Superior temporal gyrus (tissue), 1 donor: ENCODE results near the gene HDDC2.

Source experiments
- DNase-seq: peaks from one replicate; pipeline ENCODE4 v3.0.0-alpha.2; 2016; ENCODE audit errors: extremely low spot score

The HDDC2 gene

DNA sequence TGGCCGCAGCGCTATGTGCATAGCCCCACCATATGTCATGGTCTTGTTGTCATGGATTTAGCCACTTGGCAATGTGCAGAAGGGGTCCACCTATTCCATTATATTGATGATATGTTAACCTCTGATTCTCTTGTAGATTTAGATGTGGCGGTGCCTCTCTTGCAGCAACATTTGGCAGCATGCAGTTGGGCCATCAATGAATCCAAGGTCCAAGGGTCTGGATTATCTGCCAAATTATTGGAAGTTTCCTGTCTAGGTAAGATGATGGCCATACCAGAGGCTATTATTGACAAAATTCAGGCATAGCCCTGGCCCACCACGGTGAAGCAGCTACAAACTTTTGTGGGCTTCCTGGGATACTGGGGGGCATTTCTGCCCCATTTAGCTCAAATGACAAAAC is 31.4 kb downstream of the HDDC2 start:
- no peak for DNase-seq

DNA sequence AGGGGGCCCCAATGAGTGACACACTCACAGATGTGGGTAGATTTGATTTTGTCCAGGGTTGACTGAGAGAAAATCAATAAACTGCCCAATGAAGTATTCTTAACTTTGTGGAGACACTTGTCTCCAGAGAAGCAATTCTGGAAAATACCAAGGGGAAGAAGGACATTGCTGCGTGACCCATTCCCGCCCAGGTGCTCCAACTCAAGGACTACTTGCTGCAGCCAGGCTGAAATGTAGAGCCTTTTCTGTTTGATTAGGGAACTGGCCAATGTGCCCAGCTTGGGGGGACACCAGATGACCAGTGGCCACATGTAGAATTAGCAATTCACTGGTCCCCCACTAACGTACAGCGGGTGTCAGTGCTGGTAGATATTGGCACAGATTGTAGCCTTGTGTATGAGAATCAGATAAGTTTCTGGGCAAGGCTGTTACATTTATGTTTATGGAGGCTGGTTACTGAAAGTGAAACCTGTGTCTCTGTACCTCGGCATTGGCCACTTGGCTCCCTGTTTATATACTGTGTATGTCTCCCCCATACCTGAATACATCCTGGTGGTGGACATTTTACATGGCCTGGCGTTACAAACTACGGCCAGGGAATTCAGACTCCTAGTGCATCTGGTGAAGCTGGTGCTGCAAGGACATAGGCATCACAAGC is 32.3 kb downstream of the HDDC2 start:
- DNase-seq = no peak

GRCh38 chr6:125268765-125269164 is 33.0 kb downstream of the HDDC2 start:
- no peak for DNase-seq

GRCh38 chr6:125267806-125268523 is 33.8 kb downstream of the HDDC2 start:
- DNase-seq = no peak

DNA sequence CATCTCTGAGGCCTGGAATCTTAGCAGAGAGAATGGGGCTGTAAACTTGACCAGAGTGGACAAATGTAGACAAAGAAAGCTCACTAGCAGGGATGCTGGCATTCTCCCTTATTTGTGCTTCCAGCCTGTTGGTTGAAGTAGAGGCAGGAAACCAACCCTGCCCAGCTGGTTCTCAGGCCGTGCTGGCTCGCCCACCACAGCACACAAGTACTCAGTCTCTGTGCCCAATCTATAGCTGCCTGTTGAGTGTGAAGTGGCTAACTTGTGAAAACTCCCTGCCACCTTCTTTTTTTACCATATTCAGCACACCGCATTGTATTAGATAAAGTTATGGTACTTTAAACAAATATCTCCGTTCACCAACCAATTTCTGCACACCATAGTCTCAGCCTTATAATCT is 37.3 kb downstream of the HDDC2 start:
- DNase-seq = no peak

GRCh38 chr6:125262016-125263013 is 39.5 kb downstream of the HDDC2 start:
- DNase-seq = no peak

- DNase-seq = no peak
Observed at GRCh38 chr6:125259354-125259736, 42.4 kb downstream of the HDDC2 start.

DNA sequence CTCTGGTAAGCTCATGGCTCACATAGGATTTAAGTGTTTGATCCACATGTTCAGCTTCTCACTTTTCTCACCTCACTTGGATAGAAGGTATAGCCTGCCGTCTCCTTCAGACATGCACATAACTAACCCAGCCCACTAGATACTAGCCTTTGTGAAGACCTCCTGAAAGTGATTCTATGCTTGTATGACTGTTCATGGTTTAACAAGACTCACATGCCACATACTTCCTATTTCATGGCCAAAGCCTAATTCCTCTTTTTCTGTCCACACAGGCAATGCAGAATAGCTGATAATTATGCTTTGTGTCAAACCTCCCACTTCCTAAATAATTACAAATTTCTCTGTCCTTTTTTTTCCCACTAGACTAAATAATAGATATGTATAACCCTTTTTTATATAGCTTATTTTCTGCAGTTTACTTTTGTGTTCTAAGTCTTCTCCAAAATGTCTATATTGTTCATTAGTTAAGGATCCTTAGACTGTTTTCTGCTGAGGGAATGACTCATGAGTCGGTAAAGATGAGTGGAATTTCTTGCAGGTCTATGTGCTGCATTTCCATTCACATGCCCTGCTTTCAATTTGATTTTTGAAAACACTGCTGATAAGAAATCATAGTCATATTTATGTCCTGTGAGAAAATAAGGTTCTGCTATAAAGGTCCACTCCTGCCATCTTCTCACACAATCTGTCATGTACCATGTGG is 43.0 kb downstream of the HDDC2 start:
- DNase-seq = no peak

DNA sequence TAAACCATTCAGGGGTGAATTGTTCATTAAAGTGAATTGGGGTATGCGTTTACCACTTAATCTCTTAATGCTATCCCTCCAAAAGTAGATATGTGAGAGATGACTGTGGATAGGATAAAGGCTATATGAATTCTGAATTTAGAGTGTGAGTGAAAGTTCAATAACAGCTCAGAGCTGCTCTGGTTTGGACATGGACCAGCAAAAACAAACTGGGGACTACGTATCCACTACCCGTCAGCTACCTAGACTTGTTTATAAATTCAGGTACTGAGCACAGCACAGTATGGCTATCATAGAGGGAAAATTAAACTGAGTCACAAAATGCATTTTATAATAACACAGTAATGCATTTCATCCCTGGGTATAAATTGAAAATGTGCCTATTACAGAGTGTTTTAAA is 44.4 kb downstream of the HDDC2 start:
- DNase-seq = no peak

DNA sequence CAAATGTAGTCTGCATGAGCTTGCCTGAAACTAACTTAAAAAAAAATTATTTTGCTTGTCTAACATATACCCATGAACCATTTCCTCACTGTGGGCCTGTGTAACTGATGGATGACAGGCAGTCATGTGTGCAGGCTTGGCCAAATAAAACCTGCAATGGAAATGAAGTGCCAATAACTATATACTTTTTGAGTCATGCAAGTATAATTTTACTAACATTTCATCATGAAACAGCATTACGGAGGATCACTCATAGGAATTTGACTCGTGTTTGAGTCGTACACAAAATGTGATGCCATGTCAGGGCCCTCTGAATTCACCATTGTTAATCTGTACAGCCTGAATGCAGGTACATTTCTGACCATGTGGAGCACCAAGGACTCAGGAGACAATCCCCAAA is 46.6 kb downstream of the HDDC2 start:
- DNase-seq = no peak

DNA sequence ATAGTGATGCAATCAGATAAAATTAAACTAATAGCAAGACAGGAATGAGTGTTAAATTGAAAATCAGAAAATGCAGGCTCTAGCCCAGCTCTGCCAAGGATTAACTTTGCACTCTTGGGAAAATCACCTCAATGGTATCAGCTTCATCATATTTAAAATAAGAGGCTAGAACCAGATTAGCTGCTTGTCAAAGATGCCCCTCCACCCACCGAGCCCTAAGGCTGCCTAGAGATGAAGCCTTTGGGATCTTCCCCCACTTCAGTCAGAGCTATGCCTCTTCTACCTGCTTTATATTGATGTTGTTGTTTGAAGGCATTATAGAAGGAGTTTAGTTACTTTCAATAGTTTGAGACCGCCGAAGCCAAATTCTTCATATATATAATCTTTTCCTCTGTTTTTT is 47.4 kb downstream of the HDDC2 start:
- DNase-seq = no peak

GRCh38 chr6:125253881-125254280 is 47.9 kb downstream of the HDDC2 start:
- DNase-seq = no peak

DNA sequence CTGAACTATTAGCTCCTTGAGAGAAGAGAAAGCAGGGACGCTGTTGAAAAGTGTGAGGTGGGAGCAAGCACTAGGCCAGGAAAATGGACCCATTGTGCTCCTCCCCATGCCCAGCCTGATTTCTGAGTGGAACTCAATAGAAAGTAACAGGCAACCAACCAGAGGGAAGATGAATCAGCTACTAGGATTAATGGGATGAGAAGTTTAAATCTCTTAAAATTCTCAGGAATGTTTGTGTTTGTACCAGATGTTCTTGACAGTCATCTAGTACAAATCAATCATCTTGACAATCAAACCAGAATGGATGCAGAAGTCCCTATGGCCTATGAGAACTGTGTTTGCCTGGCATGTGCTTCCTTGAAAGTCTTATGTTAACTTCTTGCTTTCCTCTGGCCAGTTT is 48.9 kb downstream of the HDDC2 start:
- DNase-seq = no peak

DNA sequence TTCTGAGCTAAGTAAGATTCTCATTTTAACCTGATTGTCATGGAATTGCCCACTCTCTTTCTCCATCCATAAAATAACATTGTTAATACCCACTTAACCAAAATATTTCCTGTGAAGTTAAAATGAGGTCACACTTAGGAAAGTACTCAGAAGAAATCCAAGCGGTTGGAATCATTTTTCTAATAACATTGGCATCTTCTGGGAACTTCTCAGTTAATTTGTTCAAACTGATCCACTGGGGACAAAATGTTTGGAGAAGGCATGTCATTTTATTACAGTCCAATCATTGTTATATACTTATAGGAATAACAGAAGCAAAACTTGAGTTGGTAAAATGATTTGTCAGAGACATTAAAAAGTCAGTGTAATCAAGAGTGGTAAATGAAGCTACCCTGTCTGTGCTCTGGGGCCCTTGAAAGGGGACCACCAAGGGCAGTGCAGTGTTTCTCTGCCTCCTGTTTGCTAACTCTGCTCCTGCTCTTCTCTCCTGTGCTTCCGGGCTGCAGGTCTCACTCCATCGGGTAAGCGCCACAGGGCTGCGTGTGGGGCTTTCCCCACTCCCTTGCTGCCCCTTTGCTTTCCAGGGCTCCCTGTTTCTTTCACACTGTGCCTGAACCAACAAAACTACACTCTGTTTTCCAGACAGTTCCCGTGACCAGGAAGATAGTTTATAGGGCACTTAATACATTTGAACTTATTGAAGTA is 50.1 kb downstream of the HDDC2 start:
- no peak for DNase-seq

DNA sequence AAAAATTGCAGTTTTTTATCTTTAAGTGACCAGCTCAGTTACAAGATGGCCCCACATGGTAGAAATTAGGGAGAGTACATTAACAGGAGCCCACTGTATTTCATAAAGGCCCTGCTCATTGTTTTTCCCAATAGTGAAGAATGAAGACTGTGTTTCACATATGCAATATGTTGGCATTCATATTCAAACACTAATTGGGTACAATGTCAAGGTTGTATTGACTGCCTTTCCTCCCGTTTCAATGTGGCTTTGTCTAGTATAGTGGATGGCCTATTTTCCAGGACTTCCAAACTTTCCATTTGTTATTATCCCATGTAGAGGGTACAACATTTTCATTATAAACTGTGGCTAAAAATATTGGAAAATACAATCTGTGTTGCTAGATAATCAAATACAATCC is 51.3 kb downstream of the HDDC2 start:
- DNase-seq = no peak

DNA sequence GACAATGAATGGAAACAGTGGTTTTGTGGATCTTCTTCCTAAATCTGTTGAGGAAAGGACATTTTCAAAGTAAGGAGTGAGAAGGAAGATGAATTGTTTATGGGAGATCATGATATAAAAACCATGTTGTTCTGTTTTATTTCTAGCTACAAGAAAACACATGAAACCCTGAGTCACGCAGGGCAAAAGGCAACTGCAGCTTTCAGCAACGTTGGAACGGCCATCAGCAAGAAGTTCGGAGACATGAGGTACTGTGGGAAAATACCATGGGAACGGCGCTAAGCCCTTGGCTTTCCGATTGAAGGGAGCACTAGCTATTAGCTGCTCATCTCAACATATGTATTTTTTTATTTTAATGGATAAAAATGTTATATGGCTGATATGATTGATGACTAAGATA is 53.6 kb downstream of the HDDC2 start:
- no peak for DNase-seq

- no peak for DNase-seq
Observed at GRCh38 chr6:125246566-125246965, 55.2 kb downstream of the HDDC2 start.

DNA sequence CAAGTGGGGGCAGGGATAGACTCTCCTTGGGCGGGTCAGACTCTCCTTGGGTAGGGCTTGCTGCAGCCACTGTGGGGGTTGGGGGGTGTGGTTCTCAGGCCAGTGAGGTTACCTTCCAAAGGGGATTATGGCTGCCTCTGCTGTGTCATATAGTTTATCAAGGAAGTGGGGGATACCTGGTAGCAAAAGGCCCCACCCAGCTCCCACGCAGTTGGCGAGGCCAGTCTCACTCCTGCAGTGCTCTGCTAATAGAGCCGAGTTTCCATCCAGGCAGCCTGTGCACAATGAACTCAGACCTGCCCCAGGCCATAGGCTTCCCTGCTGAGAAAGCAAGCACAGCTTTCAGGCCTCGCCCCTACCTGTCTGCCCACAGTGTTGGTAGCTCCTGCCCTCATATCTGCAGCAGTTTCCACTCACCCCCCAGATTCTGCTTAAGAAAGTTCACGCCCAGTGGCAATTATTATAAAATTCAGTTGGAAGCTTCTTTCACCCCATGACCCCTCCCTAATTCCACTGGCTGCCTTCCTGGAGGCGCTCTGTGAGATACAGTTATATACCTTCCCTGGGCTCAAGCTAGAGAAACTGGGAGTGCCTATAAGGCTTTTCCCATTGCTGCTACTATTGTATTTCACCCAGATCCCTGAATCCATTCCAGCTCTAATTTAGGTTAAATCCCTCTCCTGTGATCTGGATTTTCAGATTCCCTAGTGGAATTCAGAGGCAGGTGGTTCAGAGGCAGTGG is 56.1 kb downstream of the HDDC2 start:
- no peak for DNase-seq

DNA sequence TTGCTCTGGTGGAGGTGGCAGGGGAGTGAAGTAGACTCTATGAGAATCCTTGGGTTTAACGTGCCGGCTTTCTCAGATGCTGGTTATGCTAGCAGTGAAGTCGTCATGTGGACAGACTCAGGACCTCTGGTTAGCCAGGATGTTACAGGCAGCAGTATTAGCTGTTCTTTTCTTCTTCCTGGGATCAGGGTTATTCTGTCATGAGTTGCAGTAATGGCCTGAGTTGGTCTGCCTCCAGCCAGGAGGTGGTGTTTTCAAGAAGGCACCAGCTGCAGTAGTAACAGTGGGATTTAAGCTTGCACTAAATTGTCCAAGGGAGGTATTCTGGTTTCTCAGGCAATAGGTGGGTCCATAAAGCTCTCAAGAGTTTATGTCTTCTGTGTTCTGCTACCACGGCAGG is 56.7 kb downstream of the HDDC2 start:
- no peak for DNase-seq

DNA sequence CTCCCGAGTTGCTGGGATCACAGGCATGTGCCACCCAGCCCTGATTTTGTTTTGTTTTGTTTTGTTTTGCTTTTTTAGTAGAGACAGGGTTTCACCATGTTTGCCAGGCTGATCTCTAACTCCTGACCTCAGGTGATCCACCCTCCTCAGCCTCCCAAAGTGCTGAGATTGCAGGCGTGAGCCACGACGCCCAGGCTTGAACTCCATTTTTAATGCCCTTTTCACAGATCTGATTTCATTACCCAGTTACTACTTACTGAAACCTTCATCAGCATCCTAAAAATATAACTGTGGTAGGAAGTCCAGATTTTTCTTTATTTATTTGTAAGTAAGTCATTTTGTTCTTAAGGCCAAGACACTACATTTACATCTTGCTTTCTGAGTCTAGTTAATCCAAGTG is 64.0 kb downstream of the HDDC2 start:
- no peak for DNase-seq
